GM21360 (cell line): ENCODE data around the gene OGFOD3.
"Not testable (repeated sequence)": the region's sequence is repeated elsewhere in the genome, so short reads cannot be mapped to it uniquely, and the experiment has no call there.

Experiments
- ATAC-seq: cut with Tn5 transposase; IDR thresholded peaks from one replicate; pipeline ENCODE4 v1.9.1; 2021; ENCODE audit warnings: mild to moderate bottlenecking, moderate library complexity; ENCODE audit not compliant: unreplicated experiment

The OGFOD3 gene

GRCh38 chr17:82435601-82436583 lies 17.5 kb upstream of the OGFOD3 start:
- ATAC-seq = no peak

GRCh38 chr17:82435103-82435502 lies 16.7 kb upstream of the OGFOD3 start:
- ATAC-seq = no peak

GRCh38 chr17:82434216-82434565 lies 15.8 kb upstream of the OGFOD3 start:
- no peak for ATAC-seq

GRCh38 chr17:82433560-82434215 lies 15.3 kb upstream of the OGFOD3 start:
- no peak for ATAC-seq

GRCh38 chr17:82432017-82432416 lies 13.6 kb upstream of the OGFOD3 start:
- ATAC-seq = no peak

- no peak for ATAC-seq
Observed at GRCh38 chr17:82429824-82430223, 11.4 kb upstream of the OGFOD3 start.

GRCh38 chr17:82428546-82428945 lies 10.2 kb upstream of the OGFOD3 start:
- ATAC-seq = no peak

- no peak for ATAC-seq
Observed at GRCh38 chr17:82424863-82425159, 6.4 kb upstream of the OGFOD3 start.

GRCh38 chr17:82424001-82424862 lies 5.8 kb upstream of the OGFOD3 start:
- no peak for ATAC-seq

GRCh38 chr17:82419540-82419939 lies 1.2 kb upstream of the OGFOD3 start:
- no peak for ATAC-seq

- no peak for ATAC-seq
Observed at GRCh38 chr17:82416771-82417170, 1.6 kb downstream of the OGFOD3 start.

GRCh38 chr17:82416264-82416663 lies 2.1 kb downstream of the OGFOD3 start:
- no peak for ATAC-seq

- ATAC-seq = no peak
Observed at GRCh38 chr17:82415786-82416185, 2.6 kb downstream of the OGFOD3 start.

- ATAC-seq = no peak
Observed at GRCh38 chr17:82415336-82415735, 3.0 kb downstream of the OGFOD3 start.

GRCh38 chr17:82414548-82415281 lies 3.7 kb downstream of the OGFOD3 start:
- no peak for ATAC-seq

GRCh38 chr17:82412535-82413520 lies 5.6 kb downstream of the OGFOD3 start:
- ATAC-seq = no peak

GRCh38 chr17:82412081-82412480 lies 6.3 kb downstream of the OGFOD3 start:
- not testable (repeated sequence) for ATAC-seq

GRCh38 chr17:82411396-82412053 lies 6.9 kb downstream of the OGFOD3 start:
- no peak for ATAC-seq
